Activated T-helper 1 cell treated with anti-CD3 and anti-CD28 coated beads, Interleukin-12 subunit alpha, Interleukin-12 subunit beta, Interleukin-2, Interleukin-4 antibody, amounts not matched to agents 30 ng/mL and 10 ng/mL and 1 ng/mL, durations not matched to agents 14 hours and 24 hours and 36 hours (primary cell): ENCODE results near the gene FOXF1. TPM values are rescaled to one million over a fixed set of nuclear protein-coding genes. Genes with fewer than 3 reads are reported as not detected.

Experiments used
- DNase-seq: peaks from one replicate; pipeline ENCODE4 v3.0.0; 2021; ENCODE audit warnings: low spot score
- H3K27ac Mint-ChIP-seq: one replicate; pipeline ENCODE4 v1.8.0; 2021; ENCODE audit warnings: mild to moderate bottlenecking, mixed read lengths
- H3K27me3 Mint-ChIP-seq: one replicate; pipeline ENCODE4 v1.8.0; 2022; ENCODE audit warnings: mild to moderate bottlenecking, moderate library complexity, mixed read lengths; ENCODE audit not compliant: insufficient read depth
- H3K36me3 Mint-ChIP-seq: one replicate; pipeline ENCODE4 v1.8.0; 2021; ENCODE audit warnings: low read depth, mixed read lengths
- H3K4me1 Mint-ChIP-seq: one replicate; pipeline ENCODE4 v1.8.0; 2021; ENCODE audit warnings: low read depth, mixed read lengths
- H3K4me3 Mint-ChIP-seq: one replicate; pipeline ENCODE4 v1.8.0; 2021; ENCODE audit warnings: mild to moderate bottlenecking, moderate library complexity, mixed read lengths
- H3K9me3 Mint-ChIP-seq: one replicate; pipeline ENCODE4 v1.8.0; 2021; ENCODE audit warnings: mixed read lengths
- intact Hi-C: fragments of 100-400 bp; cut with micrococcal nuclease; formaldehyde crosslinking; loops from one replicate; pipeline ENCODE4 v1.15.1; 2024
- total RNA-seq: library from RNA; stranded (reverse); gene quantifications from 2 replicates; pipeline ENCODE4 v1.2.3, GENCODE V29; 2022

The FOXF1 gene
- total RNA-seq, 1 donor from 2014 or later: not detected

DNA sequence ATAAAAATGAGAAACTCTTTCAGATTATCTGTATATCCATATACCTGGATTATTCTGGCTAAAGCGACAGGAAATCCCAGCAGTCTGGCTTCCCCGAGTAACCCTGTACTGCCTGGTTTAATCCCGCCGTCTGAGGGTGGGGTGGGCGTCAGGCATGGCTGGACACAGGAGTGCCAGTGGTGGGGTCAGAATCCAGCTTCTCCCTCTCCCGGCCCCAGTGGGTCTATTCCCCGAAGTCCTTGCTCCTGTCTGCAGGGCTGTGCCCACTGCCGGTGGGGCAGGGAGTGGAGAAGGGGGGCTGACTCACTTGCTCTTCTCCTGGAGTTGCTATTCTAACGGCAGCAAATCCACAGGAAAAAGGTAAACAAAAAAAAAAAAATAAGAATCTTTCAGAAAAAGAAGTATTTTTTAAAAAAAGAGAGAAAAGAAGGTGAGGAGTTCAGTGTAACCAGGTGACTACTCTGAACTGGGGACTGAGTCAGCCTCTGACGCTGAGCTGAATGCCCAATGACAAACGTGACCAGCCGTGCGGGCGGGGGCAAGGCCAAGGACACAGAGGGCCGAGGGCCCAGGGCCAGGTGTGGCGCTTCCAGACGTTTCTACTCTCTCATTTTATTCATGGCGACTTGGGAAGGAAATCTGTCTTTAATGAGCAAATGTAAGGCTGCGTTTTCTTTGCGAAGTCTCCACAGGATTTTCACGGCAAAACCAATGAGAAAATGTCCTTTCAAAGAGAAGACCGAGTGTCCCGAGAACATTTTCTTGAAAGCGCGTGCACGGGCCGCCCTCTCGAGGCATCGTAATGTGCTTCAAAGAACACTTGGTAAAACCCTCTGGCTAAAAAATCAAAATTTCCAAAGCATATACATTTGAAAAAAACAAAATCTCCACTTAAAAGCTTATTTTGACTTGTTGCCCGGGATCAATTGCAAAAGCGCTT is 20.2 kb downstream of the FOXF1 start:
- no peak for DNase-seq
- H3K36me3 Mint-ChIP-seq: peaks cover 2% of the 10 kb centered on the region
- H3K4me1 Mint-ChIP-seq: no peaks in the 10 kb centered on the region
- H3K9me3 Mint-ChIP-seq: no peaks in the 10 kb centered on the region
- intact Hi-C loops: no loop called here
- no peak overlapping the region for H3K27ac Mint-ChIP-seq
- H3K27me3 Mint-ChIP-seq: no peaks in the 10 kb centered on the region
- no peak overlapping the region for H3K4me3 Mint-ChIP-seq

DNA sequence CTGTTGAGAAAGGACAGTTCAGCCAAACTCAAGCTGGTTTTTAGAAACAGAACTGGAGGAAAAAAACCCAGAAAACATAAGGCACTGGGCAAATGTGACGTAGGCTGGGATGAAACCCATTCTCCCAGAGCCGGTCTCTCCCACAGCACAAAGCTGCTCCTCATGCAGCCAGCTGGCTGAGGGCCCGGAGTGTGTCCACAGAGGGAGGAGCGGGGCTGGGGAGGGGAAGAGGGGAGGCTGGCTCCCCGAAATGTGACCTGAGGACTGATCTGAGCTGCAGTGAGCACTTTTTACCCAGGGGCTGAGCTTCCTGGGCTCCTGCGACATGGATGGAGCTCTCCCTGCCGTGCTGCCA is 20.8 kb downstream of the FOXF1 start:
- Mint-ChIP-seq H3K27ac (no peak overlapping the region), H3K36me3 (peaks cover 5% of the 10 kb centered on the region), H3K27me3 (no peaks in the 10 kb centered on the region), H3K4me1 (no peaks in the 10 kb centered on the region), H3K9me3 (no peaks in the 10 kb centered on the region), H3K4me3 (no peak overlapping the region)
- DNase-seq: no peak
- intact Hi-C loops: no loop called here

GRCh38 chr16:86531641-86532525 is 21.6 kb downstream of the FOXF1 start:
- Mint-ChIP-seq H3K4me1 (no peaks in the 10 kb centered on the region), H3K36me3 (peaks cover 8% of the 10 kb centered on the region), H3K27me3 (no peaks in the 10 kb centered on the region), H3K4me3 (no peak overlapping the region), H3K9me3 (no peaks in the 10 kb centered on the region), H3K27ac (no peak overlapping the region)
- intact Hi-C loops: no loop called here
- no peak for DNase-seq

GRCh38 chr16:86532526-86532815 is 22.1 kb downstream of the FOXF1 start:
- H3K4me3 Mint-ChIP-seq: no peak overlapping the region
- peaks cover 8% of the 10 kb centered on the region for H3K36me3 Mint-ChIP-seq
- intact Hi-C loops: no loop called here
- no peaks in the 10 kb centered on the region for H3K4me1 Mint-ChIP-seq
- H3K9me3 Mint-ChIP-seq: no peaks in the 10 kb centered on the region
- no peak for DNase-seq
- no peak overlapping the region for H3K27ac Mint-ChIP-seq
- no peaks in the 10 kb centered on the region for H3K27me3 Mint-ChIP-seq

- intact Hi-C loops: no loop called here
- Mint-ChIP-seq H3K27ac (no peak overlapping the region), H3K4me1 (no peaks in the 10 kb centered on the region), H3K27me3 (no peaks in the 10 kb centered on the region), H3K4me3 (no peak overlapping the region), H3K9me3 (no peaks in the 10 kb centered on the region), H3K36me3 (peaks cover 8% of the 10 kb centered on the region)
- no peak for DNase-seq
Measured at GRCh38 chr16:86533076-86533475, 22.7 kb downstream of the FOXF1 start.

- no peak for DNase-seq
- no peak overlapping the region for H3K4me3 Mint-ChIP-seq
- no peak overlapping the region for H3K27ac Mint-ChIP-seq
- no peaks in the 10 kb centered on the region for H3K9me3 Mint-ChIP-seq
- intact Hi-C loops: no loop called here
- H3K36me3 Mint-ChIP-seq: peaks cover 8% of the 10 kb centered on the region
- H3K4me1 Mint-ChIP-seq: no peaks in the 10 kb centered on the region
- no peaks in the 10 kb centered on the region for H3K27me3 Mint-ChIP-seq
Measured at GRCh38 chr16:86533767-86534351, 23.5 kb downstream of the FOXF1 start.

DNA sequence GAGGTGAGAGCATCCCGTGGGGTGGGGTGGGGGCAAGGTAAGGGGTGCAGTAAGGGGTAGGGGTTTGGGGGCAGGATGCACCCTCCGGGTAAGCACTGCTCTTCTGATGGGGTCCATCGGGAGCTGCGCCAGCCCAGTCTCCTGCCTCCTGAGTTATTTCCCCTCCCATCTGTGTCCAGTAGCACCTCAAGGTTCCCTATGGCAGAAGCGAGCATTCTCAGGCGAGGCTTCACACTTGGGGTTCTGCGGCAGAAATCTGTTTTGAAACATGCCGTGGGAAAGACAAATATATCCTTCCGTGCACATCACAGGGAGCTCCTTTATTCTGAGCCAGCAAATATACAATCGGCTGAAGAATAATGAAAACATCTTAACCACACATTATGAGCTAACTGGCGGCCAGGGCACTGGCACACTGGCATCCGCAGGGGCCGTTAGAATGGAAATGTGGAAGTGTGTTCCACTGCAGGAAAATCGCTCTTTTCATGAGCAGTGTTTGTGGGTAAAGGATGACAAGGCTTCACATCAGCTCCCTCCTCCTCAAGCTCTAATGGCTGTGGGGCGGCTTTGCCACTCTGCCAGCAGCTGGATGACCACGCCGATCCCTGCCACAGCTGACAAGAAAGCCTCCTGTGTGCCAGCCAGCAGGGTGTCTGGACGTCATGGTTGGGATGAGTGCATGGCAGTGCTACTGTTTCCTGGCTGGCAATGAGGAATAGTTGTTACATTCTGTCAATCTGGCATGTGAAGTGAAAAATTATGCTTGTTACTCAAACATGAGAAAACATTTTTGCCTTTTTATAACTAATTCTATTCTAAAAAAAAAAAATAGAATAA is 24.7 kb downstream of the FOXF1 start:
- H3K9me3 Mint-ChIP-seq: no peaks in the 10 kb centered on the region
- no peak for DNase-seq
- intact Hi-C loops: no loop called here
- H3K27ac Mint-ChIP-seq: no peak overlapping the region
- no peaks in the 10 kb centered on the region for H3K4me1 Mint-ChIP-seq
- no peaks in the 10 kb centered on the region for H3K27me3 Mint-ChIP-seq
- no peak overlapping the region for H3K4me3 Mint-ChIP-seq
- peaks cover 10% of the 10 kb centered on the region for H3K36me3 Mint-ChIP-seq

DNA sequence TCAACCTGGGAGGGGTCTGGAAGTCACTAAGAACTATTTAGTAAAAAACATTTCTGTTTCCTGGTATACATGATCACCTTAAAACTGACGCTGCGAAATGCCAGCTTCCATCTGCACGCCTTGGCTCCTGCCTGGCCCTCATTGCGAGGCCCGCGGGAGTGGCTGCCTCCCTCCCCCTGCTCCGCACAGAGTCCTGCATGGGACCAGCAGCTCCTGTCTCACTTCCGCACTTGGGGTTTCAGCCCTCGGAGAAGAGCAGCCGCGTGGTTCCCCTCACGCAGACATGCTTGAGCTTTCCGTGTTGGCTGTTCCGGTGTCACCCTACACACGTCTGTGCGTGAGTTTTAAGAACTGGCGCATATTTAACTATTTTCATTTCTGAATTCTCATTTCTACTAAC is 26.3 kb downstream of the FOXF1 start:
- Mint-ChIP-seq H3K36me3 (peaks cover 9% of the 10 kb centered on the region), H3K27ac (no peak overlapping the region)
- intact Hi-C loops: no loop called here

GRCh38 chr16:86537486-86537885 is 27.2 kb downstream of the FOXF1 start:
- Mint-ChIP-seq H3K4me1 (no peaks in the 10 kb centered on the region), H3K27ac (no peak overlapping the region), H3K27me3 (no peaks in the 10 kb centered on the region), H3K36me3 (peaks cover 9% of the 10 kb centered on the region), H3K4me3 (no peak overlapping the region), H3K9me3 (no peaks in the 10 kb centered on the region)
- intact Hi-C loops: no loop called here
- DNase-seq: no peak

More for the DNA sequence above, 26.3 kb downstream of the FOXF1 start:
- no peak for DNase-seq
- H3K9me3 Mint-ChIP-seq: no peaks in the 10 kb centered on the region
- H3K27me3 Mint-ChIP-seq: no peaks in the 10 kb centered on the region
- no peaks in the 10 kb centered on the region for H3K4me1 Mint-ChIP-seq
- no peak overlapping the region for H3K4me3 Mint-ChIP-seq

DNA sequence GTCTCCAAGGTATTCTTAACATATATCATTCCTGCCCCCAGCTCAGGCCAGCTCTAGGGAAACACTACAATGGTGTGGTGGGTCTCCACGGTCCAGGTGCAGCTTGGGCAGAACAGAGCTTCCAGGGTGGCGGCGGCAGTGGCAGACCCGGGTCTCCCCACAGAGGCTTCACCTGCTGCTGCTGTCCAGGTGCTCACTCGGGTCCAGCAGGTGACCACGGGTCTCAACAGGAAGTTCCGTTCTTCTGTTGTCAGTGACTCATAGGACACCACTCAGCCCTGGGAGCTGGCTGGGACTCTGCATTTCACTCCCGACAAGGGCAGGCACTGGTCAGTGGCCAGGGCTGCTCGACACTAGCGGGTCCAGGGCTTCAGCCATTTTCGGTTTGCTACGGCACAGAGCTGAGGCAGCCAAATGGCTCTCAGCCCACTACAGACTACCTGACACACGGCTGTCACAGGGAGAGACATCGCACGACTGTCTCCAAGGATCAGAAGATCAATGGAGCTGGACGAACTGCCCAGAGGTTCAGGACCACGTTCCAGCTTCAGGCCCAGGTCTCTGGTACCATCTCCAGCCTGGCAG is 28.0 kb downstream of the FOXF1 start:
- intact Hi-C loops: no loop called here
- Mint-ChIP-seq H3K9me3 (no peaks in the 10 kb centered on the region), H3K4me1 (no peaks in the 10 kb centered on the region), H3K4me3 (no peak overlapping the region), H3K36me3 (peaks cover 13% of the 10 kb centered on the region), H3K27ac (no peak overlapping the region), H3K27me3 (no peaks in the 10 kb centered on the region)
- DNase-seq: no peak

DNA sequence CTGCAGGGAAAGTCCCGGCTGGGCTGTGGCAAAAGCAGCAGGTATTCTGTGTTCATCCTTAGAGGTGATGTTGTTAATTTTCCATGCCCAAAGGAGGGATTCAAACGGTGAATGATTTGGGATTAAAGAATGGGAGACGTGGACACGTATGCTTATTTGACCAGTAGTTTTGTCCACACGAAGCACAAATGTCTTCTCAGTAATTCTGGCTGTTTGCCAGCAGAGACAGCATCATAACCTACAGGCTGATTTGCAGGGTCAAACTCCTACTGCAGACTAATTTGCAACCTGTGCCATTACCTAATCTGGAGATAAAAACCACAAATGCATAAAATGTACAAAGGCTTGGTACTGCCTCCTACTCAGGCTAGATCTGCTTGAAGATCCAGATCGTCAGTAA is 30.6 kb downstream of the FOXF1 start:
- Mint-ChIP-seq H3K36me3 (peaks cover 18% of the 10 kb centered on the region), H3K27me3 (no peaks in the 10 kb centered on the region), H3K9me3 (no peaks in the 10 kb centered on the region), H3K4me3 (no peak overlapping the region), H3K27ac (no peak overlapping the region), H3K4me1 (no peaks in the 10 kb centered on the region)
- intact Hi-C loops: no loop called here
- DNase-seq: no peak

- Mint-ChIP-seq H3K4me1 (no peaks in the 10 kb centered on the region), H3K27me3 (no peaks in the 10 kb centered on the region), H3K9me3 (no peaks in the 10 kb centered on the region), H3K4me3 (no peak overlapping the region), H3K27ac (no peak overlapping the region), H3K36me3 (peaks cover 13% of the 10 kb centered on the region)
- intact Hi-C loops: no loop called here
- no peak for DNase-seq
Measured at GRCh38 chr16:86541560-86541959, 31.2 kb downstream of the FOXF1 start.
